Measurements from ENCODE around the gene TMEFF1.

DNA sequence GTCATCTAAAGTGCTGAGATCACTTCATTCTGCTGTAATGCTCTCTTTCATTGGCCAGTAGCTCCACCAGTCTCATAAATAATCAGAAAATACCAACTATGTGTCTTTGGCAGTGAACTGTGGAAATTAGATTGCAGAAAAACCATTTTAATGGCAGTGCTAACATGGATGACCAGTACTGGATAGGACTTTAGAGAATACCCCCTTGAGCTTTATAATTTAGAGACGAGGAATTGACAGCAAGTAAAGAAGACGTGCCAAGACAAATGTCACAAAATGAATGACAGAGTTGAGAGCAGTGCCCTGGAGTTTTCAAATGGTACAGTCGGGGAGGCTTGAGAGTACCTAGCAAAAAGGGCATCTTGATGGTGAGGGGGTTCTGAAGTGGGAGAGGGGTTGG lies 40.2 kb upstream of the TMEFF1 start:
- TF ChIP-seq POLR2A (IDR thresholded peaks at IDR 0.05; ENCODE audit: low read length) (no peak), GATA1 (IDR thresholded peaks at IDR 0.05; ENCODE audit: low read depth, low read length) (no peak)
